Measurements from ENCODE around the gene HS3ST3B1. TPM values are rescaled to one million over a fixed set of nuclear protein-coding genes. Genes with fewer than 3 reads are reported as not detected.

The HS3ST3B1 gene
- total RNA-seq, 4 donors from 2014 or later: 0.10 to 4.0 (median 0.82) TPM

GRCh38 chr17:14320734-14321475, 20.0 kb downstream of the HS3ST3B1 start:
- no peak overlapping the region for H3K4me3 ChIP-seq
- ATAC-seq (no peak), DNase-seq (no peak)
- H3K27ac ChIP-seq: no peak overlapping the region
- H3K4me1 ChIP-seq: no peaks in the 10 kb centered on the region
- in situ Hi-C loops (cut with MboI; ENCODE audit: low sequenced_read_pairs in 4 of 4) (loop anchor here in 1 of 4 donors (25.0 kb wide), 2 partner anchors 734 to 984 kb away; no protein-coding TSS in a partner anchor), intact Hi-C loops (cut with DNase I; ENCODE audit: low total_unique reads) (no loop called here)
- TF ChIP-seq CTCF (IDR thresholded peaks at IDR 0.05 in 4 of 5, conservative IDR thresholded peaks at IDR 0.05 in 1 of 5) (no peak), POLR2A (IDR thresholded peaks at IDR 0.05) (no peak)
- H3K27me3 ChIP-seq: peaks cover 0 to 14% (median 3%) of the 10 kb centered on the region in 3 donors
- H3K36me3 ChIP-seq: no peaks in the 10 kb centered on the region
- H3K9me3 ChIP-seq: no peaks in the 10 kb centered on the region

GRCh38 chr17:14321476-14321949, 20.6 kb downstream of the HS3ST3B1 start:
- DNase-seq (no peak), ATAC-seq (no peak)
- H3K9me3 ChIP-seq: no peaks in the 10 kb centered on the region
- H3K27me3 ChIP-seq: peaks cover 0 to 14% (median 3%) of the 10 kb centered on the region in 3 donors
- in situ Hi-C loops (cut with MboI; ENCODE audit: low sequenced_read_pairs in 4 of 4): loop anchor here in 1 of 4 donors (25.0 kb wide), 2 partner anchors 734 to 984 kb away; no protein-coding TSS in a partner anchor
- intact Hi-C loops (cut with DNase I; ENCODE audit: low total_unique reads): no loop called here
- H3K4me1 ChIP-seq: no peaks in the 10 kb centered on the region
- no peak overlapping the region for H3K4me3 ChIP-seq
- no peak for TF ChIP-seq POLR2A (IDR thresholded peaks at IDR 0.05)
- no peak for TF ChIP-seq CTCF (IDR thresholded peaks at IDR 0.05 in 4 of 5, conservative IDR thresholded peaks at IDR 0.05 in 1 of 5)
- no peak overlapping the region for H3K27ac ChIP-seq
- no peaks in the 10 kb centered on the region for H3K36me3 ChIP-seq

- no peak overlapping the region for H3K27ac ChIP-seq
- no peaks in the 10 kb centered on the region for H3K36me3 ChIP-seq
- peaks cover 0 to 14% (median 3%) of the 10 kb centered on the region in 3 donors for H3K27me3 ChIP-seq
- in situ Hi-C loops (cut with MboI; ENCODE audit: low sequenced_read_pairs in 4 of 4) (loop anchor here in 1 of 4 donors (25.0 kb wide), 2 partner anchors 735 to 985 kb away; no protein-coding TSS in a partner anchor), intact Hi-C loops (cut with DNase I; ENCODE audit: low total_unique reads) (no loop called here)
- no peaks in the 10 kb centered on the region for H3K4me1 ChIP-seq
- no peak for ATAC-seq
- TF ChIP-seq POLR2A (IDR thresholded peaks at IDR 0.05) (no peak), CTCF (IDR thresholded peaks at IDR 0.05 in 4 of 5, conservative IDR thresholded peaks at IDR 0.05 in 1 of 5) (no peak)
- no peak for DNase-seq
- no peaks in the 10 kb centered on the region for H3K9me3 ChIP-seq
- H3K4me3 ChIP-seq: no peak overlapping the region
Observed at GRCh38 chr17:14321980-14322776, 21.3 kb downstream of the HS3ST3B1 start.

GRCh38 chr17:14323522-14323981, 22.7 kb downstream of the HS3ST3B1 start:
- Histone ChIP-seq H3K9me3 (no peaks in the 10 kb centered on the region), H3K36me3 (no peaks in the 10 kb centered on the region), H3K4me3 (no peak overlapping the region), H3K27ac (no peak overlapping the region), H3K4me1 (no peaks in the 10 kb centered on the region), H3K27me3 (peaks cover 0 to 14% (median 3%) of the 10 kb centered on the region in 3 donors)
- intact Hi-C loops (cut with DNase I; ENCODE audit: low total_unique reads): no loop called here
- no peak for ATAC-seq
- in situ Hi-C loops (cut with MboI; ENCODE audit: low sequenced_read_pairs in 4 of 4): loop anchor here in 1 of 4 donors (25.0 kb wide), 2 partner anchors 736 to 986 kb away; no protein-coding TSS in a partner anchor
- DNase-seq: no peak
- TF ChIP-seq CTCF (IDR thresholded peaks at IDR 0.05 in 4 of 5, conservative IDR thresholded peaks at IDR 0.05 in 1 of 5): no peak
- TF ChIP-seq POLR2A (IDR thresholded peaks at IDR 0.05): no peak
